Activated T-cell treated with anti-CD3 and anti-CD28 coated beads, Interleukin-2, amount 50 U/mL, for 24 hours (primary cell): ENCODE data around the gene HOXC6.

Source experiments
- DNase-seq: peaks from one replicate; pipeline ENCODE4 v3.0.0-alpha.2; 2020
- H3K27ac Mint-ChIP-seq: 2 replicates; pipeline ENCODE4 v1.8.0; 2020; ENCODE audit warnings: mild to moderate bottlenecking, mixed read lengths
- H3K27me3 Mint-ChIP-seq: 2 replicates; pipeline ENCODE4 v1.8.0; 2020; ENCODE audit warnings: mixed read lengths
- H3K36me3 Mint-ChIP-seq: 2 replicates; pipeline ENCODE4 v1.8.0; 2020; ENCODE audit warnings: low read depth, mixed read lengths
- H3K4me1 Mint-ChIP-seq: 2 replicates; pipeline ENCODE4 v1.8.0; 2020; ENCODE audit warnings: low read depth, mixed read lengths
- H3K4me3 Mint-ChIP-seq: 2 replicates; pipeline ENCODE4 v1.8.0; 2020; ENCODE audit warnings: mild to moderate bottlenecking, moderate library complexity, mixed read lengths
- H3K9me3 Mint-ChIP-seq: 2 replicates; pipeline ENCODE4 v1.8.0; 2020; ENCODE audit warnings: mixed read lengths

The HOXC6 gene

GRCh38 chr12:54004841-54005530 is 23.3 kb upstream of the HOXC6 start:
- no peak overlapping the region for H3K4me3 Mint-ChIP-seq
- DNase-seq = no peak
- H3K27me3 Mint-ChIP-seq = peaks cover 98% of the 10 kb centered on the region

GRCh38 chr12:54005531-54005852 is 22.7 kb upstream of the HOXC6 start:
- Mint-ChIP-seq H3K4me3 (no peak overlapping the region), H3K27ac (no peak overlapping the region), H3K9me3 (no peaks in the 10 kb centered on the region), H3K27me3 (peaks cover 98% of the 10 kb centered on the region), H3K4me1 (peaks cover 31% of the 10 kb centered on the region), H3K36me3 (no peaks in the 10 kb centered on the region)
- DNase-seq = no peak

More at GRCh38 chr12:54004841-54005530, 23.3 kb upstream of the HOXC6 start:
- H3K9me3 Mint-ChIP-seq = no peaks in the 10 kb centered on the region
- H3K36me3 Mint-ChIP-seq = no peaks in the 10 kb centered on the region
- peaks cover 34% of the 10 kb centered on the region for H3K4me1 Mint-ChIP-seq
- H3K27ac Mint-ChIP-seq = no peak overlapping the region

GRCh38 chr12:54005853-54006558 is 22.2 kb upstream of the HOXC6 start:
- H3K27ac Mint-ChIP-seq = no peak overlapping the region
- H3K4me1 Mint-ChIP-seq = peaks cover 32% of the 10 kb centered on the region
- no peaks in the 10 kb centered on the region for H3K36me3 Mint-ChIP-seq
- peaks cover 98% of the 10 kb centered on the region for H3K27me3 Mint-ChIP-seq
- H3K4me3 Mint-ChIP-seq = peak overlapping the region; percentile 73
- peak; percentile 91 for DNase-seq
- H3K9me3 Mint-ChIP-seq = no peaks in the 10 kb centered on the region

DNA sequence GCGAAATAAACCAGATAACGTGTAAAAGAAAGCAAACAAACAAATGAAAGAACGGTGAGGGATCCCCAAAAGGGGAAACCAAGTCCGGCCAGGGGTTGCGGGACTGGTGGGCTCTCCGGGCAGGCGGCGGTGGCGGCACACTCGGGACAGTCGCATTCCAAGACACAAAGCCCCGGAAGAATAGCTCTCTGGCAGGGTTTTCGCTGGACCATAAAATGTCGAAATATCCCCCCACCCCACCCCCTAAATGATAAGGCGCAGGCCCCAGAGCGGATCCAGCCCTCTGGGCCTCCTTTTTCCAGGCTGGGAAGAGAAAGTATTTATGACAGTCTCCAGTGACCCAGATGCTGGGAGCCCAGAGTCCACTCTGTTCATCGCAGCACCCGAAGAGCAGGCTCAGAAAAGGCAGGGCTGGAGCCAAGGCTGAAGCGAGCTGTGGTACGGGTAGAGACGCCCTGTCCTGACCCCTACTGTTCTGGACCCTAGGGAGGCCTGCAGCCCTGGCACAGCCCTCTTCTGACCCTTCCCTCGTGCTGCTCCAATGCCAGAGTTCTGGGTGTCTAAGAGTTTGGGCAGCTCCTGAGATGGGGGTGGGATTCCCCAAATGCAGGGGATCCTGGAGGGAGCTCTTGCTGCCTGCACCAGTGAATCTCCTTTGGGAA is 21.6 kb upstream of the HOXC6 start:
- H3K36me3 Mint-ChIP-seq = no peaks in the 10 kb centered on the region
- peak overlapping the region; percentile 73 for H3K4me3 Mint-ChIP-seq
- DNase-seq = no peak
- H3K4me1 Mint-ChIP-seq = peaks cover 38% of the 10 kb centered on the region
- H3K27ac Mint-ChIP-seq = no peak overlapping the region
- H3K27me3 Mint-ChIP-seq = peaks cover 98% of the 10 kb centered on the region
- H3K9me3 Mint-ChIP-seq = no peaks in the 10 kb centered on the region

- H3K36me3 Mint-ChIP-seq = no peaks in the 10 kb centered on the region
- no peak for DNase-seq
- no peak overlapping the region for H3K27ac Mint-ChIP-seq
- no peak overlapping the region for H3K4me3 Mint-ChIP-seq
- H3K9me3 Mint-ChIP-seq = no peaks in the 10 kb centered on the region
- H3K4me1 Mint-ChIP-seq = peaks cover 34% of the 10 kb centered on the region
- peaks cover 98% of the 10 kb centered on the region for H3K27me3 Mint-ChIP-seq
These were observed 20.5 kb upstream of the HOXC6 start for GRCh38 chr12:54007538-54008259.

- no peak for DNase-seq
- H3K36me3 Mint-ChIP-seq = no peaks in the 10 kb centered on the region
- H3K4me1 Mint-ChIP-seq = peaks cover 32% of the 10 kb centered on the region
- H3K27me3 Mint-ChIP-seq = peaks cover 98% of the 10 kb centered on the region
- no peak overlapping the region for H3K27ac Mint-ChIP-seq
- no peak overlapping the region for H3K4me3 Mint-ChIP-seq
- H3K9me3 Mint-ChIP-seq = no peaks in the 10 kb centered on the region
These were observed 20.0 kb upstream of the HOXC6 start for GRCh38 chr12:54008260-54008552.

GRCh38 chr12:54009171-54010052 is 18.8 kb upstream of the HOXC6 start:
- H3K36me3 Mint-ChIP-seq = no peaks in the 10 kb centered on the region

GRCh38 chr12:54010053-54010971 is 17.9 kb upstream of the HOXC6 start:
- DNase-seq = no peak
- Mint-ChIP-seq H3K27me3 (peaks cover 98% of the 10 kb centered on the region), H3K36me3 (no peaks in the 10 kb centered on the region), H3K27ac (no peak overlapping the region), H3K4me1 (peaks cover 38% of the 10 kb centered on the region), H3K4me3 (no peak overlapping the region), H3K9me3 (no peaks in the 10 kb centered on the region)

More at GRCh38 chr12:54009171-54010052, 18.8 kb upstream of the HOXC6 start:
- Mint-ChIP-seq H3K27ac (peak overlapping the region; percentile 52), H3K4me3 (peak overlapping the region; percentile 48), H3K27me3 (peaks cover 98% of the 10 kb centered on the region), H3K4me1 (peaks cover 33% of the 10 kb centered on the region), H3K9me3 (no peaks in the 10 kb centered on the region)
- DNase-seq = no peak

- H3K27ac Mint-ChIP-seq = no peak overlapping the region
- no peaks in the 10 kb centered on the region for H3K9me3 Mint-ChIP-seq
- H3K27me3 Mint-ChIP-seq = peaks cover 98% of the 10 kb centered on the region
- no peak overlapping the region for H3K4me3 Mint-ChIP-seq
- no peak for DNase-seq
- peaks cover 34% of the 10 kb centered on the region for H3K4me1 Mint-ChIP-seq
- H3K36me3 Mint-ChIP-seq = no peaks in the 10 kb centered on the region
These were observed 17.1 kb upstream of the HOXC6 start for GRCh38 chr12:54010972-54011664.

- DNase-seq = no peak
- Mint-ChIP-seq H3K9me3 (no peaks in the 10 kb centered on the region), H3K27ac (no peak overlapping the region), H3K36me3 (no peaks in the 10 kb centered on the region), H3K4me3 (no peak overlapping the region), H3K4me1 (peaks cover 28% of the 10 kb centered on the region), H3K27me3 (peaks cover 97% of the 10 kb centered on the region)
These were observed 16.3 kb upstream of the HOXC6 start for GRCh38 chr12:54011665-54012532.

DNA sequence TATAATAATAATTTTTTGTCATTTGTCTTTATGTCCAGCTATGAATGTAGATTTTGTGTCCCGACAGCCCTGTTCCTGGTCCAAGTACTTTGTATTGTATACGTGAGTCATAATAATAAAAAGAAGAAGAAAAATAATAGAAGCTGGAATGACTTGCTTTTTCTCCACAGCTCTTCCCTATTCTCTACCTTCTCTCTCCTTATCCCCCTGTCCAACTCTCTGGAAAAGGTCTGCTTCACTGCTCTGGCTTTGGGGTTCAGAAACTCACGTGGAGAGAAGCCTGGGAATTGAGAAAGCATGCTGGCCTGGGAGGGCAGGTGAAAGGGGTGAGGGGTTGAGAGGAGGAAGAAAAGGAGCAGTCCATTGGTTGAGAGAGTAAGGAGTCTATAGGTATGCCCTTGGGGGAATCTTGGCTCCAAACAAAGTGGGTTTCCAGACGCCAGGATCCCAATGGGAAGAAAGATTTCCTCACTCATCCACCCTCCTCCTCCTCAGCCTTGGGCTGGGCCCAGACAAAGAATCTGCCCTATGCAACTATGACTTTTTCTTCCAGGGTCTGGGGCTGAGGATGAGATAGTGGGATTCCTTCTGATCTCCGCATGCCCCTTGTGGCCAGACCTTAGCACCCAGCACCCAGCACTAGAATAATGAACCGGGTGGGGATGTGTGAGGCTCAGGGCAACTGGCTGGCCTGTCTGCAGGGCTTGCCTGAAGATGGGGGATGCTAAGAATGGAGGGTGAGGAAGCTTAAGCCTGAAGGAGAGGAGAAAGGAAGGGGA is 15.4 kb upstream of the HOXC6 start:
- Mint-ChIP-seq H3K4me1 (peaks cover 35% of the 10 kb centered on the region), H3K27ac (no peak overlapping the region), H3K9me3 (no peaks in the 10 kb centered on the region), H3K4me3 (no peak overlapping the region), H3K27me3 (peaks cover 97% of the 10 kb centered on the region), H3K36me3 (no peaks in the 10 kb centered on the region)
- no peak for DNase-seq
